Measurements from ENCODE around the gene C1QTNF5. TPM values are rescaled to one million over a fixed set of nuclear protein-coding genes. Genes with fewer than 3 reads are reported as not detected.

C1QTNF5 gene
- total RNA-seq, 1 experiment from 2014 or later: 2.1 TPM

DNA sequence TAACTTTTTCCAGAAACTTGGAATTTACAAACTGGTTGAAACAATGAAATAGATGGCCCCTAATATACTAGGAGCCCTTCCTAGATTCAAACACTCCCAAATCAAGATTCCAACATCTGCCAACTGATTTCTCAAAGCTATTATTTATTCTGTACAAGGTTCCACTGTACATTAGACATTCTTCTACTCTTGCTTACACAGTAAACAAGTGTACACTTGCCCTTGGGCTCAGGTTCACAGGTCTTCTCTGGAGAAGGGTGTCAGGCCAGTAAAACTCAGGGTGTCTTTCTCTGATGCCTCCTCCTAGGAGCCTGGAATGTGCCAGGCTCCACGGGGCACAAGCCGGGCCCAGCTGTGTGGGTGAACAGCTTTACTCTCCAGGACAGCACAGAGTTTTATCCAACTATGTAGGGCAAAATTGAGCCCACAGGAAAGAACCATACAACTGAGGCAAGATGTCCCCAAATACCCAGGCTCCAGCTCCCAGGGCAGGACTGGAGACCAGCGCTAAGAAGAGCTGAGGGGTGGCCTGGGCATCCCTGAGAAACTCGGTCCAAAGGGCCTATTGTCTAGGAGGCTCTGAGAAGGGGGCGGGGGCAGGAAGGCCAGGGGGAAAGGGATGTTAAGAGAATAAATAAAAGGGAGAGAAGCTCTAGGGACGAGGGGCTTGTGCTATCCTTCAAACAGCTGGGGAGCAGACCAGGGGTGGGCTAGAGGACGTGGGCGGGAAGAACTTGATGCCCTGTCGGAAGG is 14.6 kb upstream of the C1QTNF5 start:
- H3K36me3 ChIP-seq (replicated peaks; ENCODE audit: control insufficient read depth, insufficient read depth, low read length): no peaks in the 10 kb centered on the region
- DNase-seq: no peak
- peaks cover 3% of the 10 kb centered on the region for H3K27me3 ChIP-seq (ENCODE audit: control insufficient read depth, insufficient read depth, low read length)
- H3K4me3 ChIP-seq (ENCODE audit: insufficient read depth, low read depth, low read length): no peak overlapping the region

- H3K4me3 ChIP-seq (ENCODE audit: insufficient read depth, low read depth, low read length): no peak overlapping the region
- DNase-seq: peak; percentile 76
These were observed 12.2 kb upstream of the C1QTNF5 start for GRCh38 chr11:119352857-119353260.

DNA sequence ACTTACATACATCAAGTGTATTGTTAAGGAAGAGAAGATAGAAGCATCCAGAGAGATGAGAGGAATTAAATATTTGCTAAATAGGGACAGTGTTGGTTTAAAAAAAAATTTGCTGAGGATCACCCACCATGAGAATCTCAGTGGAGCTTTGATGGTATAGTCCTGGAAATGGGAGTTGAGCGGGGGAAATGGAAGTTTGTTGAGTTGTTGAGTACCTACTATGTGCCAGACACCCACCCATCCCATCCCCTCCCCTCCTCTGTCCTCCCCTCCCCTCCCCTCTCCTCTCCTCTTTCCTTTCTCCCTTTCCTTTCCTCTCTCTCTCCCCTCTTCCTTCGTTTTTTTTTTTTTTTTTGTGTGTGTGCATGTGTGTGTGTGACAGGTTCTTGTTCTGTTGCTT is 10.5 kb upstream of the C1QTNF5 start:
- H3K36me3 ChIP-seq (replicated peaks; ENCODE audit: control insufficient read depth, insufficient read depth, low read length): no peaks in the 10 kb centered on the region
- H3K4me3 ChIP-seq (ENCODE audit: insufficient read depth, low read depth, low read length): no peak overlapping the region
- peaks cover 3% of the 10 kb centered on the region for H3K27me3 ChIP-seq (ENCODE audit: control insufficient read depth, insufficient read depth, low read length)
- DNase-seq: no peak

More at GRCh38 chr11:119352857-119353260, 12.2 kb upstream of the C1QTNF5 start:
- H3K36me3 ChIP-seq (replicated peaks; ENCODE audit: control insufficient read depth, insufficient read depth, low read length): no peaks in the 10 kb centered on the region
- H3K27me3 ChIP-seq (ENCODE audit: control insufficient read depth, insufficient read depth, low read length): peaks cover 3% of the 10 kb centered on the region

DNA sequence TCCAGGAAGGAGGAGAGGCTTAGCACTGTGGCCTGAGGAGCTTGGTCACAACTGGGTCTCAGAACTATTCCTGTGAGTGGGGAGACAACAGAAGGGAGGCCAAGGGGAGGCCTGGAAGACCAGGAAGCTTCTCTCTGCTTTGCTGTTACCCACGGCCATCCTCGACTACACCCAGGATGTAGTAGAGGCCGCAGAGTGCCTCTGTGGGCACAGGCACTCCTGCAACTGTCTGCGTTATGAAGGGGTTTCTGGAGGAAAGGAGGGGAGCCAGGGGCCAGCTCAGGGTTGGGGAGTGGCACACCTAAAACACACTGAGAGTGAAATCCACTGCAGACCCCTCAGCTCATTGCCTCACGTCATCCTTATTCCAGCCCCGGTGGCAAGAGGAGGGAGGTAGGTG is 9.6 kb upstream of the C1QTNF5 start:
- no peaks in the 10 kb centered on the region for H3K36me3 ChIP-seq (replicated peaks; ENCODE audit: control insufficient read depth, insufficient read depth, low read length)
- no peaks in the 10 kb centered on the region; the same call in none of the 2 replicates for H3K27me3 ChIP-seq (ENCODE audit: control insufficient read depth, insufficient read depth, low read length)
- DNase-seq: peak; percentile 14
- H3K4me3 ChIP-seq (ENCODE audit: insufficient read depth, low read depth, low read length): no peak overlapping the region

GRCh38 chr11:119347940-119348605 is 7.4 kb upstream of the C1QTNF5 start:
- Histone ChIP-seq H3K36me3 (replicated peaks; ENCODE audit: control insufficient read depth, insufficient read depth, low read length) (no peaks in the 10 kb centered on the region), H3K27me3 (ENCODE audit: control insufficient read depth, insufficient read depth, low read length) (no peaks in the 10 kb centered on the region; the same call in none of the 2 replicates), H3K4me3 (ENCODE audit: insufficient read depth, low read depth, low read length) (no peak overlapping the region)
- peak; percentile 22 for DNase-seq

GRCh38 chr11:119347242-119347641 is 6.6 kb upstream of the C1QTNF5 start:
- peaks cover 3% of the 10 kb centered on the region for H3K27me3 ChIP-seq (ENCODE audit: control insufficient read depth, insufficient read depth, low read length)
- no peaks in the 10 kb centered on the region for H3K36me3 ChIP-seq (replicated peaks; ENCODE audit: control insufficient read depth, insufficient read depth, low read length)
- H3K4me3 ChIP-seq (ENCODE audit: insufficient read depth, low read depth, low read length): no peak overlapping the region
- peak; percentile 16 for DNase-seq

GRCh38 chr11:119346605-119347004 is 5.9 kb upstream of the C1QTNF5 start, which contains the start of gene MFRP:
Gene MFRP (minus strand): TSS chr11:119346705. CDS start chr11:119346513, 192 bp downstream.
- Histone ChIP-seq H3K4me3 (ENCODE audit: insufficient read depth, low read depth, low read length) (no peak within 1 kb of the TSS), H3K36me3 (replicated peaks; ENCODE audit: control insufficient read depth, insufficient read depth, low read length) (no peaks in the 10 kb centered on the region), H3K27me3 (ENCODE audit: control insufficient read depth, insufficient read depth, low read length) (peaks cover 10% of the 10 kb centered on the region)
- no peak for DNase-seq

DNA sequence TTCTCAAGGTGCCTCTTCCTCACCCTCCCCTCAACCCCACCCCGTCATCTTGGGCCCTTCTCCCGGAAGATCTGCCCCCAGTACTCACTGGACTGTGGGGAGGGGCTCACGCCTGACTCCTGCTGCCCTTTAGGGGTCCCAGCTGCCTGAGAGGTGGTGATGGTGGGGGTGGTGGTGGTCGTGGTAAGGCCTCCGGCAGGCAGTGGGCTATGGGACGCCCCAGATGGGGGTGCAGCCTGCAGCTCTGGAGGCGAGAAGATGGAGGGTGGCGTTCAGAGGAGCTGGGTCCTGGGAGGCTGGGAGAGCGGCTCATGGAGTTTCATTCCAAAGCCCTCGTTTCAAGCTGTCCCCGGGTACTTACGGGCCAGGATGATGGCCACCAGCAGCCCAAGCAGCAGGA is 5.0 kb upstream of the C1QTNF5 start:
- H3K36me3 ChIP-seq (replicated peaks; ENCODE audit: control insufficient read depth, insufficient read depth, low read length): no peaks in the 10 kb centered on the region
- peaks cover 19% of the 10 kb centered on the region for H3K27me3 ChIP-seq (ENCODE audit: control insufficient read depth, insufficient read depth, low read length)
- no peak for DNase-seq
- H3K4me3 ChIP-seq (ENCODE audit: insufficient read depth, low read depth, low read length): no peak overlapping the region

DNA sequence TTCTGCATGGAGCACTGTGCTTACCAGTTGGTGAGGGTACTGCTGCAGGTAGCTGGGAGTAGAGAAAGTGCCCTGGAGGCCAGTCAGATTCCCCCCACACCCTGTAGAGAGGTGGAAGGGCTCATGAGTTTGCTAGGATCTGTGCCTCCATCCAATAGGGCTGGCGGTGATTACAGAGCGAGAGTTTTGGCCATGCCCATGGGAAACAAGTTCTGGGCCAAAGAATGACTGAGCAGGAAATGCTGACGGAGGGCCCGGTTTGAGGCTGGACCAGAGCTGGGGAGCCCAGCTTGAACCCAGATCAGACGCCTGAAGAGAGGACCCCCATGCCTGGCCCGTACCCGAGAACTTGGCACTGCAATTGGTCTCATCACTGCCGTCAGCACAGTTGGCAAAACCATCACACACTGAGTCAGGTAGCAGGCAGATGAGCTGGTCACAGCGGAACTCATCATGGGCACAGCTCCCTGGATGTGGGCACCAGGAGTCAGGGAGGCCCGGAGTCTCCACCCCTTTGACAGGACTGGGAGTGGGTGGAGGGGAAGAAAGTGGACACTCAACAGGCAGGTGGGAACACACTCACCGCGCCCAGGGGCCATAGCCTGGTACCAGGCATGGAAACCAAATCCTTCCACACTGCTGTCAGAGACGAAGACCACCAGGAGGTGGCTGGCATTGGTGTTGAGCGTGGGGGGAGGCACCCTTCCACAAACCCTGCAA is 3.8 kb upstream of the C1QTNF5 start:
- Histone ChIP-seq H3K27me3 (ENCODE audit: control insufficient read depth, insufficient read depth, low read length) (peaks cover 29% of the 10 kb centered on the region), H3K36me3 (replicated peaks; ENCODE audit: control insufficient read depth, insufficient read depth, low read length) (no peaks in the 10 kb centered on the region), H3K4me3 (ENCODE audit: insufficient read depth, low read depth, low read length) (no peak overlapping the region)
- DNase-seq: peak; percentile 16

GRCh38 chr11:119343726-119344125 is 3.0 kb upstream of the C1QTNF5 start:
- Histone ChIP-seq H3K36me3 (replicated peaks; ENCODE audit: control insufficient read depth, insufficient read depth, low read length) (no peaks in the 10 kb centered on the region), H3K27me3 (ENCODE audit: control insufficient read depth, insufficient read depth, low read length) (peaks cover 37% of the 10 kb centered on the region), H3K4me3 (ENCODE audit: insufficient read depth, low read depth, low read length) (no peak overlapping the region)
- peak; percentile 35 for DNase-seq

GRCh38 chr11:119342362-119343130 is 1.9 kb upstream of the C1QTNF5 start:
- Histone ChIP-seq H3K36me3 (replicated peaks; ENCODE audit: control insufficient read depth, insufficient read depth, low read length) (no peaks in the 10 kb centered on the region), H3K27me3 (ENCODE audit: control insufficient read depth, insufficient read depth, low read length) (peaks cover 38% of the 10 kb centered on the region), H3K4me3 (ENCODE audit: insufficient read depth, low read depth, low read length) (no peak overlapping the region)
- DNase-seq: peak; percentile 40

GRCh38 chr11:119342023-119342300 is 1.3 kb upstream of the C1QTNF5 start:
- DNase-seq: no peak
- Histone ChIP-seq H3K4me3 (ENCODE audit: insufficient read depth, low read depth, low read length) (no peak overlapping the region), H3K36me3 (replicated peaks; ENCODE audit: control insufficient read depth, insufficient read depth, low read length) (no peaks in the 10 kb centered on the region), H3K27me3 (ENCODE audit: control insufficient read depth, insufficient read depth, low read length) (peaks cover 38% of the 10 kb centered on the region)

- Histone ChIP-seq H3K4me3 (ENCODE audit: insufficient read depth, low read depth, low read length) (no peak overlapping the region), H3K36me3 (replicated peaks; ENCODE audit: control insufficient read depth, insufficient read depth, low read length) (peaks cover 3% of the 10 kb centered on the region; the same call in 1 of the 2 replicates), H3K27me3 (ENCODE audit: control insufficient read depth, insufficient read depth, low read length) (peaks cover 38% of the 10 kb centered on the region)
- peak; percentile 86 for DNase-seq
These were observed 739 bp upstream of the C1QTNF5 start for GRCh38 chr11:119341222-119342022.

Measured in H7 (cell line).